Mesodermal cell (in vitro differentiated cells): Measurements from ENCODE around the gene MACROD2.

Experiments used
- H3K27ac ChIP-seq: 2 replicates; pipeline ENCODE4 v1.7.0; 2013; ENCODE audit warnings: mild to moderate bottlenecking, low read depth, low read length, moderate library complexity; ENCODE audit not compliant: severe bottlenecking
- H3K36me3 ChIP-seq: 2 replicates; pipeline ENCODE4 v1.7.1; 2013; ENCODE audit warnings: mild to moderate bottlenecking, low read length, moderate library complexity; ENCODE audit not compliant: control insufficient read depth, insufficient read depth
- H3K4me1 ChIP-seq: one replicate; pipeline ENCODE4 v1.7.1; 2013; ENCODE audit warnings: mild to moderate bottlenecking, low read length; ENCODE audit not compliant: insufficient read depth, control insufficient read depth, poor library complexity, severe bottlenecking
- H3K4me3 ChIP-seq: 2 replicates; pipeline ENCODE4 v1.7.0; 2013; ENCODE audit warnings: low read length, control low read depth, mild to moderate bottlenecking; ENCODE audit not compliant: insufficient read depth, poor library complexity, severe bottlenecking; ENCODE audit errors: extremely low read depth
- H3K9me3 ChIP-seq: 2 replicates; pipeline ENCODE4 v1.7.1; 2013; ENCODE audit warnings: mild to moderate bottlenecking, low read length, moderate library complexity; ENCODE audit not compliant: control insufficient read depth
- WGBS, 2 experiments: methylation state at CpG; one replicate each; pipeline ENCODE4 v1.1.5; 2013; ENCODE audit warnings: missing lambda C conversion rate in 2 of 2; ENCODE audit not compliant: insufficient coverage in 2 of 2; 5-methylcytosine and 5-hydroxymethylcytosine counted together

MACROD2 gene

GRCh38 chr20:14838663-14839628, 843.6 kb downstream of the MACROD2 start:
- 83 to 97% methylated on average over 4 to 5 of the region's 7 CpGs for WGBS, 2 experiments
- Histone ChIP-seq H3K27ac (no peak overlapping the region), H3K9me3 (no peaks in the 10 kb centered on the region), H3K4me3 (no peak overlapping the region), H3K36me3 (no peaks in the 10 kb centered on the region), H3K4me1 (no peaks in the 10 kb centered on the region)

DNA sequence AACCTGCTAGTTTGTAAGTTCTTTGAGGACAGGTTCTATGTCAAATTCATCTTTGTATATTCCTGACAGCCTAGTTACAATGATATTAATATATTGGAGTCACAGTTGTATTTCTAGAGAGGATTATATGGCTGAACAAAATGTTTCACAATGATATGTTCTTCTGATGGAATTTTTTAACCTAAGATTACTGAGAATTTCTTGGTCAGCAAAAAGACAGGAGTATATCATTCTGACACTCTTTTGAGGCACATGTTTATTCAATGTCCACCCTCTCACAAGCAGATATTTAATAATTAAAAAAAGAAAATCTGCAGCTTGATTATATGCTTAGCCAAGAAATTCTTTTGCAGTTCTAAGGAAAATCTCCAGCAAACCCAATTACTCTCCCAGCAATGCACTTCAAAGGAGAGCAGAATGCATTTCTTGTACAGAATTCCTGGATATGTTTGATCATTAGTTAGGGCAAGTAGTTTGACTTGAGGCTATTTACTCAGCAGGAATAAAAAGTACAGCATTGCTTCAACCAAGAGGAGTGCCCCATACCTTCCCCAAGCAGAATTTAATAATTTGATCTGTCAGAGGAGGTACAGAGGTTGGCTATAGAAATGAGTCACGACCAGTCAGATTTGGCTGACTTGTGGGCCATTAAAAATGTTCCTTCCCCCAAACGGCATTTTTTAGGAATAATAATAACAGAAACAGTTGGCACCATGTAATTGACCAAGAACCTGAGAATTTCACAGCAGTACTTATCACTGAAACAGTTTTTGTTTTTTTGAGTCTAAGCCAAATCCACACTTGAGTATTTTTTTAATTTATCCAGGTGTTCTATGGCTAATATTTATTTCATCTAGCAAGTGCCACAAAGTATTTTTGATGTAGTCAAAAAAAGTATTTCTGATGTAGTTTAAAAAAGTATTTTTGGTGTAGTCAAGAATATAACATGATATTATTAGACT, 850.2 kb downstream of the MACROD2 start:
- no peaks in the 10 kb centered on the region for H3K9me3 ChIP-seq
- H3K27ac ChIP-seq, result no peak overlapping the region
- H3K4me3 ChIP-seq, result no peak overlapping the region
- H3K4me1 ChIP-seq, result no peaks in the 10 kb centered on the region
- no CpG with 5 or more reads among the region's 2 CpGs for WGBS, 2 experiments
- H3K36me3 ChIP-seq, result no peaks in the 10 kb centered on the region

DNA sequence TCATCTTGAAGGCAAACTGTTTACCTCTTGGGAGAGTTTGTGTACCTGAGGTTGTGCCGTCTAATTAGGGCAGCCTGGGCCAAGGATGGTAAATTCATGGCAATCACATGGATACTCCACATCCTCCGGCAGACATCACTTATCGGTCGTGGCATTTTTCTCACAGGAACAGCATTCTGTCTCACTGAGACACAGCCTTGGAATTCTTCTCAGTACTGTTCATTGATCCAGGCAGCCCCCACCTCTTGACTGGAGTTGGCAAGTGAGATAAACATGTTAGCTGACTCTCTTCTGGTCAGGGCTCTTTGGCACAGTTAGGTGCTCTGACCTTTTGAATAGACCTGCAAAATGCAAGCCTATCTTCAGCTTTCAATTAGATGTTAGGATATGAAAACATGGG, 853.5 kb downstream of the MACROD2 start:
- WGBS, 2 experiments, result 84 to 100% methylated on average over 1 to 4 of the region's 4 CpGs
- Histone ChIP-seq H3K4me1 (no peaks in the 10 kb centered on the region), H3K27ac (no peak overlapping the region), H3K36me3 (no peaks in the 10 kb centered on the region), H3K9me3 (no peaks in the 10 kb centered on the region), H3K4me3 (no peak overlapping the region)

- Histone ChIP-seq H3K4me3 (no peak overlapping the region), H3K9me3 (no peaks in the 10 kb centered on the region), H3K27ac (no peak overlapping the region), H3K36me3 (no peaks in the 10 kb centered on the region), H3K4me1 (no peaks in the 10 kb centered on the region)
- 77 to 100% methylated on average over 2 of the region's 2 CpGs for WGBS, 2 experiments
Observed at GRCh38 chr20:14853079-14853478, 857.8 kb downstream of the MACROD2 start.

GRCh38 chr20:14855171-14855570, 859.9 kb downstream of the MACROD2 start:
- Histone ChIP-seq H3K4me3 (no peak overlapping the region), H3K4me1 (no peaks in the 10 kb centered on the region), H3K36me3 (no peaks in the 10 kb centered on the region), H3K9me3 (no peaks in the 10 kb centered on the region), H3K27ac (no peak overlapping the region)
- WGBS, 2 experiments, result 86% methylated on average over 1 of the region's 2 CpGs; no CpG with 5 or more reads in 1 of the 2 experiments

DNA sequence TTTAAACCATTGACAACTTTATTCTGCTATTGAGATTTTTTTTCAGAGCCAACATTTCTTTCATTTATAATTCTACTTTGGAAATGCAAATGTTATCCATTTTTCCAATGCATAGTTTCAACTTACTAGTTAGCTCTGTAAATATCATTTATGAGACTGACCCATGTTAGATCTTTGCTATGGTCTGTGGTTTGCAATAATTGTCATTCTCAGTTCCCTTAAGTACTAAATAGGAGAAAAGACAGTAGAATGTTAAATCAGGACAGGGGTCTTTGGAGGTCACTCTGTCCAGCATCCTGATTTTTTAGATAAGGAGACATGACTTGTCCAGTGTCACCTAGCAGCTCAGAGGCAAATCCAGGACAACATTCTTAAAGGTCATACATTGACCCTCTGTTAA, 864.3 kb downstream of the MACROD2 start:
- Histone ChIP-seq H3K4me3 (no peak overlapping the region), H3K9me3 (no peaks in the 10 kb centered on the region), H3K27ac (no peak overlapping the region), H3K4me1 (no peaks in the 10 kb centered on the region), H3K36me3 (no peaks in the 10 kb centered on the region)

DNA sequence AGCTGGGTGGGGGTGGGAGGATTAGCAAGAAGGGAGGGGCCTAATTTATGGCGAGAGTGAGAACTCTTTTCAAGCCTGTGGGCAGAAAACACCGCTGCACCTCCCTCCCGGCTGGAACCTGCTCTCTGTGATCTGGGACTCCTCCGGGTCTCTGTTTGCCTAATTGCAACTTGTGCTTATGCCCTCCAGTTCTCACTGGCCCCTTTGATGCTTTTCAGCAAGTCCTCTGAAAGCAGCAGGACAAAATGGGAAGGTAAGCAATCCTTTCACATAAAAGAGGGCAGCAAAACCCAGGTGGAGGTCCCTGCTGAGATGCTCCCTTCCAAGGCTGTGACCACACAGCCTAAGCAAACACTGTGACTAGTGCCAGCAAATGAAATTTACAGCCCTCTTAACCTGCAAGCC, 865.1 kb downstream of the MACROD2 start:
- Histone ChIP-seq H3K9me3 (no peaks in the 10 kb centered on the region), H3K36me3 (no peaks in the 10 kb centered on the region), H3K27ac (no peak overlapping the region), H3K4me3 (no peak overlapping the region), H3K4me1 (no peaks in the 10 kb centered on the region)
- WGBS, 2 experiments, result 14 to 17% methylated on average over 1 to 3 of the region's 4 CpGs

DNA sequence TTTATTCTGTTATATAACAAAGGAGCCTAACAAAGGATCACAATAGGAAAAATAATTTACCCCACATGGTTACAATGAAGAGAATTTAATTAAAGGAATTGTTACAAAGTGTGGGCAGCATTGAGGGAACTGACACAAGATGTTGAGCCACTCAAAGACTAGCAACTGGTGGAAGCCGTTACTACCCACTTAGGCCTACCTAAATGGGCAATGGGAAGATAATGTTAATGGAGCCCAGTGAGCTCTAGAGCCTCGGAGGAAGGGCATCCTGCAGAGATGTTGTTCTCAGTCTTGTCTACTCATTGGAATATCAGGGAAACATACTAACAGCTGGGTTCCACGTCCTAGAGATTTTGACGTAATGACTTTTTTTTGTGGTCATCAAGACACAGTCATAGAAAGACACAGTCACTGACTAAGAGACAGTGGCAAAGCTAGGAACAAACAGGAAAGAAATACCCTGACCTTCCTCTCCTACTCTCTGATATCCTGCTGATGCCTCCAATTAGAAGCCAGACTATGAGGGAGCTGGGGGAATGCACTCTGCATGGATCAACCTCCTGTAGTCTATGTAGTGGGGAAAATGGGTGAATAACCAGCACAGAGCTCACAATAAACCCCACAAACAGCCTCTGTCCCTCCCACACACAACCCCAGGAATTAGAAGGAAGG, 865.8 kb downstream of the MACROD2 start:
- WGBS, 2 experiments, result 79 to 87% methylated on average over 2 to 4 of the region's 4 CpGs
- no peak overlapping the region for H3K27ac ChIP-seq

GRCh38 chr20:14865169-14865568, 869.9 kb downstream of the MACROD2 start:
- H3K4me3 ChIP-seq, result no peak overlapping the region
- WGBS, 2 experiments, result 74 to 87% methylated on average over 2 to 3 of the region's 3 CpGs
- H3K36me3 ChIP-seq, result no peaks in the 10 kb centered on the region
- no peaks in the 10 kb centered on the region for H3K9me3 ChIP-seq
- no peaks in the 10 kb centered on the region for H3K4me1 ChIP-seq
- no peak overlapping the region for H3K27ac ChIP-seq

More for the DNA sequence above, 865.8 kb downstream of the MACROD2 start:
- H3K9me3 ChIP-seq, result no peaks in the 10 kb centered on the region
- no peak overlapping the region for H3K4me3 ChIP-seq
- no peaks in the 10 kb centered on the region for H3K36me3 ChIP-seq
- no peaks in the 10 kb centered on the region for H3K4me1 ChIP-seq

- no peaks in the 10 kb centered on the region for H3K36me3 ChIP-seq
- no peaks in the 10 kb centered on the region for H3K4me1 ChIP-seq
- H3K9me3 ChIP-seq, result no peaks in the 10 kb centered on the region
- H3K27ac ChIP-seq, result no peak overlapping the region
- H3K4me3 ChIP-seq, result no peak overlapping the region
Observed at GRCh38 chr20:14865731-14866130, 870.4 kb downstream of the MACROD2 start.
